Measurements from ENCODE around the gene TXNDC2. TPM values are rescaled to one million over a fixed set of nuclear protein-coding genes. Genes with fewer than 3 reads are reported as not detected.

The TXNDC2 gene
- total RNA-seq, 4 donors from 2014 or later = not detected

- Histone ChIP-seq H3K36me3 (no peaks in the 10 kb centered on the region), H3K27me3 (no peaks in the 10 kb centered on the region), H3K4me1 (peaks cover 22 to 43% of the 10 kb centered on the region in 2 donors), H3K9me3 (no peaks in the 10 kb centered on the region), H3K4me3 (no peak overlapping the region), H3K27ac (peak overlapping the region; percentile 29 to 55 (median 46))
- intact Hi-C loops (cut with DNase I; ENCODE audit: low total_unique reads) (no loop called here), in situ Hi-C loops (cut with MboI; ENCODE audit: low sequenced_read_pairs in 4 of 4) (no loop called here)
- no peak for ATAC-seq
- DNase-seq = no peak
- no peak for TF ChIP-seq CTCF (IDR thresholded peaks at IDR 0.05 in 4 of 5, conservative IDR thresholded peaks at IDR 0.05 in 1 of 5)
- TF ChIP-seq POLR2A (IDR thresholded peaks at IDR 0.05) = no peak
Measured at GRCh38 chr18:9841752-9842151, 44.0 kb upstream of the TXNDC2 start.

GRCh38 chr18:9842448-9842847 lies 43.3 kb upstream of the TXNDC2 start:
- H3K27ac ChIP-seq = peak overlapping the region in 2 of 4 donors; percentile 42 to 55
- no peaks in the 10 kb centered on the region for H3K9me3 ChIP-seq
- no peak for TF ChIP-seq POLR2A (IDR thresholded peaks at IDR 0.05)
- TF ChIP-seq CTCF (IDR thresholded peaks at IDR 0.05 in 4 of 5, conservative IDR thresholded peaks at IDR 0.05 in 1 of 5) = no peak
- no peak for DNase-seq
- no peak overlapping the region for H3K4me3 ChIP-seq
- no peaks in the 10 kb centered on the region for H3K27me3 ChIP-seq
- ATAC-seq = no peak
- in situ Hi-C loops (cut with MboI; ENCODE audit: low sequenced_read_pairs in 4 of 4) (no loop called here), intact Hi-C loops (cut with DNase I; ENCODE audit: low total_unique reads) (no loop called here)
- no peaks in the 10 kb centered on the region for H3K36me3 ChIP-seq
- H3K4me1 ChIP-seq = peaks cover 27 to 41% of the 10 kb centered on the region in 2 donors

- in situ Hi-C loops (cut with MboI; ENCODE audit: low sequenced_read_pairs in 4 of 4) = no loop called here
Measured at GRCh38 chr18:9845256-9845655, 40.5 kb upstream of the TXNDC2 start.

GRCh38 chr18:9846162-9846925 lies 39.4 kb upstream of the TXNDC2 start:
- ATAC-seq = peak in 1 of 2 donors; percentile 9
- DNase-seq = no peak
- peak overlapping the region; percentile 68 to 85 (median 83) for H3K27ac ChIP-seq
- H3K4me1 ChIP-seq = peaks cover 44 to 50% of the 10 kb centered on the region in 2 donors
- H3K36me3 ChIP-seq = no peaks in the 10 kb centered on the region
- intact Hi-C loops (cut with DNase I; ENCODE audit: low total_unique reads) (no loop called here), in situ Hi-C loops (cut with MboI; ENCODE audit: low sequenced_read_pairs in 4 of 4) (no loop called here)
- H3K4me3 ChIP-seq = peak overlapping the region; percentile 8 to 21 (median 14)
- no peaks in the 10 kb centered on the region for H3K27me3 ChIP-seq
- TF ChIP-seq CTCF (IDR thresholded peaks at IDR 0.05 in 4 of 5, conservative IDR thresholded peaks at IDR 0.05 in 1 of 5) = no peak
- TF ChIP-seq POLR2A (IDR thresholded peaks at IDR 0.05) = no peak
- no peaks in the 10 kb centered on the region for H3K9me3 ChIP-seq

More at GRCh38 chr18:9845256-9845655, 40.5 kb upstream of the TXNDC2 start:
- DNase-seq (no peak), ATAC-seq (no peak)
- Histone ChIP-seq H3K4me1 (peaks cover 41 to 51% of the 10 kb centered on the region in 2 donors), H3K36me3 (no peaks in the 10 kb centered on the region), H3K9me3 (no peaks in the 10 kb centered on the region), H3K4me3 (no peak overlapping the region), H3K27me3 (no peaks in the 10 kb centered on the region), H3K27ac (no peak overlapping the region)
- intact Hi-C loops (cut with DNase I; ENCODE audit: low total_unique reads) = no loop called here
- TF ChIP-seq CTCF (IDR thresholded peaks at IDR 0.05 in 4 of 5, conservative IDR thresholded peaks at IDR 0.05 in 1 of 5) (no peak), POLR2A (IDR thresholded peaks at IDR 0.05) (no peak)
